ENCODE data around the gene CRB3.

- no peak for TF ChIP-seq NPAS2 (CRISPR knock-in tag; IDR thresholded peaks at IDR 0.05; ENCODE audit: borderline replicate concordance)
- TF ChIP-seq PATZ1 (CRISPR knock-in tag; IDR thresholded peaks at IDR 0.05), result no peak
These were observed 14.7 kb downstream of the CRB3 start for GRCh38 chr19:6478815-6479214.

All from HepG2 (cell line).